Parathyroid adenoma (tissue), 2 donors: ENCODE measurements around the gene CHN1.

Experiments
- H2AFZ ChIP-seq: fragments of 300-600 bp; sonication (generic); one replicate; pipeline ENCODE4 v1.7.0; 2017; ENCODE audit warnings: antibody characterized with exemption, mild to moderate bottlenecking
- H3K27ac ChIP-seq: fragments of 300-600 bp; sonication (generic); one replicate; pipeline ENCODE4 v1.7.0; 2017
- H3K27me3 ChIP-seq: fragments of 300-600 bp; sonication (generic); one replicate; pipeline ENCODE4 v1.7.0; 2017; ENCODE audit warnings: low read length; ENCODE audit not compliant: control insufficient read depth, insufficient read depth
- H3K36me3 ChIP-seq: fragments of 300-600 bp; sonication (generic); one replicate; pipeline ENCODE4 v1.7.0; 2017; ENCODE audit warnings: low read length; ENCODE audit not compliant: control insufficient read depth, insufficient read depth
- H3K4me1 ChIP-seq: fragments of 300-600 bp; sonication (generic); one replicate; pipeline ENCODE4 v1.7.0; 2017; ENCODE audit warnings: control low read depth
- H3K4me2 ChIP-seq: fragments of 300-600 bp; sonication (generic); one replicate; pipeline ENCODE4 v1.7.0; 2017; ENCODE audit warnings: low read length
- H3K4me3 ChIP-seq: fragments of 300-600 bp; sonication (generic); one replicate; pipeline ENCODE4 v1.7.0; 2017; ENCODE audit warnings: low read depth, low read length
- H3K79me2 ChIP-seq: fragments of 300-600 bp; sonication (generic); one replicate; pipeline ENCODE4 v1.7.0; 2017; ENCODE audit warnings: control low read depth
- H3K9ac ChIP-seq: fragments of 300-600 bp; sonication (generic); one replicate; pipeline ENCODE4 v1.7.0; 2017; ENCODE audit warnings: mild to moderate bottlenecking
- H3K9me3 ChIP-seq: fragments of 300-600 bp; sonication (generic); one replicate; pipeline ENCODE4 v1.7.0; 2017; ENCODE audit warnings: low read length; ENCODE audit not compliant: control insufficient read depth
- CTCF ChIP-seq: fragments of 300-600 bp; sonication (generic); IDR thresholded peaks from one replicate; pipeline ENCODE4 v1.7.0; 2017; ENCODE audit warnings: antibody characterized with exemption, mild to moderate bottlenecking
- donor health status: primary hyperparathyroidism.

CHN1 gene

DNA sequence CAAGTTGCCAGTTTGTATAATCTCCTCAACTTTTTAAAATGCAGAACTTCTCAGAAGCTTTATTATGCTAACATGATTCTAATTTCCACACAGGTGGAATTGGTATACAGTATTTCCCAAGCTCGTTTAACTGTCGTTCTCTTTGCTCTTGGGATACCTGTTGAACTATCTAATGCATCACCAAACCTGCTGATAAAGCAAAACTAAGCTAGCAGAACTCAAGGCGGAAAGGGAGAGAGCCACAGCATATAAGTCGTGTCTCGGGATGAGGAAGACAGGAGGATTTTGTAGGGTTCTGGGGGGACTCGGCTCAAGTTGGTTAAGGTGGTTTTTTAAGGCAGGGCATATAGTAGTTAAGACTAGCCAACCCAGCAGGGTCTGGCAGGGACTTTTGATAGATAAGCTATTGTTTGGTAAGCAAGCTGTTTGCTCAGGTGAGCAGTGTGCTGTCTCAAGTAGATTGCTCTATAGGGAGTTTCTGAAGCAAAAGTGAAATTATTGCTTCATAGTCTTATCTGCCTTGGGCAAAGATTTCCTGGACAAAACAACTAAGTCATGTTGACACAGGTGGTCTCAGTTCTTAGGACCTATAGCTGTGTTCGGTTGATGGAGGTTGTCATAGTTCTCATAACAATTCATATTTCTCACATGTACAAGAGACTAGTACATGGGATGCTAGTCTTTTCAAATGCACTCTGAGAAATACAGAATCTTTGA, 212.7 kb downstream of the CHN1 start:
- no peaks in the 10 kb centered on the region for H3K9me3 ChIP-seq
- no peaks in the 10 kb centered on the region for H3K27me3 ChIP-seq
- H3K4me3 ChIP-seq, result no peak overlapping the region
- H3K4me1 ChIP-seq, result no peaks in the 10 kb centered on the region
- no peak for TF ChIP-seq CTCF
- H2AFZ ChIP-seq, result no peak overlapping the region
- no peak overlapping the region for H3K4me2 ChIP-seq
- no peak overlapping the region for H3K27ac ChIP-seq
- no peaks in the 10 kb centered on the region for H3K79me2 ChIP-seq
- no peak overlapping the region for H3K9ac ChIP-seq
- H3K36me3 ChIP-seq, result no peaks in the 10 kb centered on the region

DNA sequence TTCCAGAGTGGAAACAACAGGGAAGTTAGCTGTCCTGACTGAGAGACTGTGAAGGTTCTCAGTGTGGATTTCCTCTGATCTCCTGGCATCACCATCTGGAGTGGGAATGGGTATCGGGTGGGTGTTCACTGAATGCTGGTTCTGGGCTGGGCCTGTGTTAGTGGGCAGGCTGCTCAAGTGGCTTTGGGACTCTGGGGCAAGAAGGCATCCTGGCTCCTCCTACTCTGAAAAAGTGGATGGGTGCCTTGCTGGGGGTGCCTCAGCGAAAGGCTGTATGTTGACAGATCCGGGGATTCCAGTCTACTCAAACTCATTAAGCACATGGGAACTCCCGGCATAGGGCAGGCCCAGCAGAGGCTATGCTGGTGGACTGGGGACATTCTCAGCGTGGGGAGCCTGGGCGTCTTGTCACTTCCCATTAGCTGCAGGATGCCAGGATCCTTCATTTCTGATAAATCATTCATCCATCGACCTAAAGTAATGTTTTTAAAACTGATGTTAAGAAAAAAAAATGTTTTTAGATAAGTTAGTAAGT, 213.4 kb downstream of the CHN1 start:
- no peaks in the 10 kb centered on the region for H3K79me2 ChIP-seq
- TF ChIP-seq CTCF, result no peak
- no peak overlapping the region for H3K9ac ChIP-seq
- H2AFZ ChIP-seq, result no peak overlapping the region
- H3K4me2 ChIP-seq, result no peak overlapping the region
- no peaks in the 10 kb centered on the region for H3K36me3 ChIP-seq
- no peak overlapping the region for H3K27ac ChIP-seq
- no peaks in the 10 kb centered on the region for H3K9me3 ChIP-seq
- H3K4me1 ChIP-seq, result no peaks in the 10 kb centered on the region
- no peaks in the 10 kb centered on the region for H3K27me3 ChIP-seq
- no peak overlapping the region for H3K4me3 ChIP-seq

- no peak for TF ChIP-seq CTCF
- Histone ChIP-seq H3K9ac (no peak overlapping the region), H3K4me1 (no peaks in the 10 kb centered on the region), H3K9me3 (no peaks in the 10 kb centered on the region), H2AFZ (no peak overlapping the region), H3K36me3 (no peaks in the 10 kb centered on the region), H3K27me3 (no peaks in the 10 kb centered on the region), H3K4me2 (no peak overlapping the region), H3K79me2 (no peaks in the 10 kb centered on the region), H3K4me3 (no peak overlapping the region), H3K27ac (no peak overlapping the region)
These were observed 214.2 kb downstream of the CHN1 start for GRCh38 chr2:174791020-174791419.

- TF ChIP-seq CTCF, result no peak
- no peaks in the 10 kb centered on the region for H3K36me3 ChIP-seq
- H3K9me3 ChIP-seq, result no peaks in the 10 kb centered on the region
- no peaks in the 10 kb centered on the region for H3K79me2 ChIP-seq
- H3K9ac ChIP-seq, result no peak overlapping the region
- H3K4me3 ChIP-seq, result no peak overlapping the region
- peaks cover 6% of the 10 kb centered on the region for H3K4me1 ChIP-seq
- no peak overlapping the region for H2AFZ ChIP-seq
- H3K4me2 ChIP-seq, result no peak overlapping the region
- H3K27ac ChIP-seq, result no peak overlapping the region
- no peaks in the 10 kb centered on the region for H3K27me3 ChIP-seq
These were observed 216.2 kb downstream of the CHN1 start for GRCh38 chr2:174789001-174789400.
